GM13977 (cell line): ENCODE measurements around the gene DDIT3.
"Not testable (repeated sequence)": the region's sequence is repeated elsewhere in the genome, so short reads cannot be mapped to it uniquely, and the experiment has no call there.

ENCODE experiments used
- DNase-seq: peaks from one replicate; pipeline ENCODE4 v3.0.0; 2012; ENCODE audit warnings: low spot score
- CTCF ChIP-seq: IDR thresholded peaks from 2 replicates; pipeline ENCODE4 v1.5.1; 2012; ENCODE audit warnings: mild to moderate bottlenecking, control low read depth; ENCODE audit not compliant: insufficient read depth; ENCODE audit errors: extremely low read depth, missing control alignments
- in situ Hi-C: fragments of 300-500 bp; cut with MboI; formaldehyde crosslinking; loops from one replicate; pipeline ENCODE4 v1.12.0; 2022; ENCODE audit warnings: low sequenced_read_pairs, low pct_unique_long_range_greater_than_20kb, mixed read lengths, inconsistent platforms; ENCODE audit not compliant: unreplicated experiment

DDIT3 gene

GRCh38 chr12:57517187-57517586 lies 3.1 kb downstream of the DDIT3 start:
- TF ChIP-seq CTCF: no peak
- in situ Hi-C loops: no loop called here
- no peak for DNase-seq

- TF ChIP-seq CTCF: no peak
- no peak for DNase-seq
- in situ Hi-C loops: no loop called here
Measured at GRCh38 chr12:57516617-57517153, 3.6 kb downstream of the DDIT3 start.

- in situ Hi-C loops: no loop called here
- DNase-seq: no peak
- TF ChIP-seq CTCF: no peak
Measured at GRCh38 chr12:57515934-57516541, 4.3 kb downstream of the DDIT3 start.

GRCh38 chr12:57515408-57515933 lies 4.8 kb downstream of the DDIT3 start:
- in situ Hi-C loops: no loop called here
- no peak for TF ChIP-seq CTCF
- DNase-seq: no peak

- no peak for DNase-seq
- in situ Hi-C loops: no loop called here
- no peak for TF ChIP-seq CTCF
Measured at GRCh38 chr12:57514720-57515407, 5.5 kb downstream of the DDIT3 start.

- in situ Hi-C loops, DNase-seq: not testable (repeated sequence)
Measured at GRCh38 chr12:57514246-57514645, 6.1 kb downstream of the DDIT3 start.

- in situ Hi-C loops, DNase-seq: not testable (repeated sequence)
Measured at GRCh38 chr12:57513677-57514076, 6.6 kb downstream of the DDIT3 start.
